Measurements from ENCODE around the gene DPEP2. TPM values are rescaled to one million over a fixed set of nuclear protein-coding genes. Genes with fewer than 3 reads are reported as not detected.

Gene DPEP2
- total and polyA plus RNA-seq, 7 experiments from 2014 or later = 26.7 to 159 (median 64.8) TPM

GRCh38 chr16:67943256-67943618 is 56.0 kb downstream of the DPEP2 start:
- H3K4me3 Mint-ChIP-seq = no peak overlapping the region
- H3K27ac ChIP-seq (ENCODE audit: low read depth, low read length) = no peak overlapping the region
- peaks cover 0 to 25% of the 10 kb centered on the region in 2 donors for H3K4me1 ChIP-seq (ENCODE audit: control insufficient read depth in 2 of 2, insufficient read depth in 2 of 2, low read length in 2 of 2)
- ATAC-seq (no peak), DNase-seq (no peak)
- ChIA-PET POLR2A (interaction anchor here (0.8 kb wide), 1 partner anchor 22 kb away, joined by 4 read pairs; no protein-coding TSS in a partner anchor), CTCF (no interaction called here)
- peaks cover 0 to 10% (median 0%) of the 10 kb centered on the region in 5 donors for H3K36me3 Mint-ChIP-seq
- no peaks in the 10 kb centered on the region for H3K9me3 ChIP-seq (ENCODE audit: control insufficient read depth in 2 of 3, low read length in 3 of 3)
- intact Hi-C loops (cut with micrococcal nuclease) = no loop called here
- no peak overlapping the region for H3K4me3 ChIP-seq (ENCODE audit: low read length)
- H3K27me3 ChIP-seq (ENCODE audit: control insufficient read depth in 2 of 2, insufficient read depth in 2 of 2, low read length in 2 of 2) = no peaks in the 10 kb centered on the region
- peaks cover 0 to 51% (median 0%) of the 10 kb centered on the region in 3 experiments for H3K36me3 ChIP-seq (ENCODE audit: control insufficient read depth in 2 of 3, insufficient read depth in 3 of 3, low read length in 3 of 3)
- no peaks in the 10 kb centered on the region for H3K9me3 Mint-ChIP-seq
- H3K4me1 Mint-ChIP-seq = peaks cover 17 to 32% (median 23%) of the 10 kb centered on the region in 7 donors
- no peak overlapping the region for H3K27ac Mint-ChIP-seq
- no peaks in the 10 kb centered on the region for H3K27me3 Mint-ChIP-seq

DNA sequence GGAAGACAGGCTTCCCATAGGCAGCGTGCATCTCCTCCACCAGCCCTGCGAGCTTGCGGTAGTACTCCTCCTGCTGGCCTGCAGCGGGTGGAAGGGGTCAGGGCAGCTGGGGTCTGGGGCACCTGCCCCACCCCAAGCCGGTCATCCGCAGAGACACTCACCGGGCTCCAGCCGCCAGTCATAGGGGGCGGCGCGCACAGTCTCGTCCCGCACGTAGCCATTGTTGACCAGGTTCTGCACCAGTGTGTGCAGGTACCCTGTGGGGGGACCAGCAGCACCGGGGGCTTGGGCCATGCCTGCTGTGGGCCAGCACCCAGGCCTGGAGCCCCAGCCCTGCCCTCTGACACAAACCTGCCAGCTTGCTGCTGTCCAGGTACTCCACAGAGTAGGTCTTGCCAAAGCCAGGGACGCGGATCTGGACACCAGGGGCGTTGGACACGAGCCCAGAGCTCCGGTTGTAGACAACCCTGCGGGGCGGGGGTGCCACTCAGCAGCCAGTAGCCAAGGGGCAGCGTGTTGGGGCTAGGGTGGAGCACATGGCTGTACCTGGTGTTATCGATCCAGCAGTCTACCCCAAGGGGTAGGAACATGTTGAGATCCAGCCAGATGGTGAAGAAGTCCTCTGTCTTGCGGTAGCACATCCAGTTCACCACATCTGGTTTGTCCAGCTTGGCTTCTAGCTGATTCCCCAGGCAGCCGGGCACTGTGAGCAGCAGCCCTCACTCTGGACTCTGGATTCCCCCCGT is 56.6 kb downstream of the DPEP2 start:
- H3K4me1 ChIP-seq (ENCODE audit: control insufficient read depth in 2 of 2, insufficient read depth in 2 of 2, low read length in 2 of 2) = peaks cover 0 to 25% of the 10 kb centered on the region in 2 donors
- POLR2A ChIA-PET = no interaction called here
- Mint-ChIP-seq H3K9me3 (no peaks in the 10 kb centered on the region), H3K4me3 (no peak overlapping the region), H3K4me1 (peaks cover 17 to 32% (median 22%) of the 10 kb centered on the region in 7 donors), H3K27me3 (no peaks in the 10 kb centered on the region), H3K36me3 (peaks cover 0 to 10% (median 0%) of the 10 kb centered on the region in 5 donors), H3K27ac (peak overlapping the region in 3 of 9 donors; percentile 5 to 71 (median 62))
- CTCF ChIA-PET = interaction anchor here (0.8 to 2.5 kb wide), 3 partner anchors 24 to 51 kb away, joined by 3 to 7 read pairs (median 4); no protein-coding TSS in a partner anchor
- H3K27ac ChIP-seq (ENCODE audit: low read depth, low read length) = no peak overlapping the region
- H3K9me3 ChIP-seq (ENCODE audit: control insufficient read depth in 2 of 3, low read length in 3 of 3) = no peaks in the 10 kb centered on the region
- DNase-seq (no peak), ATAC-seq (no peak)
- no peaks in the 10 kb centered on the region for H3K27me3 ChIP-seq (ENCODE audit: control insufficient read depth in 2 of 2, insufficient read depth in 2 of 2, low read length in 2 of 2)
- H3K36me3 ChIP-seq (ENCODE audit: control insufficient read depth in 2 of 3, insufficient read depth in 3 of 3, low read length in 3 of 3) = peaks cover 0 to 45% (median 0%) of the 10 kb centered on the region in 3 experiments
- intact Hi-C loops (cut with micrococcal nuclease) = no loop called here
- H3K4me3 ChIP-seq (ENCODE audit: low read length) = no peak overlapping the region

GRCh38 chr16:67942200-67942509 is 57.1 kb downstream of the DPEP2 start:
- Histone ChIP-seq H3K36me3 (ENCODE audit: control insufficient read depth in 2 of 3, insufficient read depth in 3 of 3, low read length in 3 of 3) (peaks cover 0 to 41% (median 0%) of the 10 kb centered on the region in 3 experiments), H3K27me3 (ENCODE audit: control insufficient read depth in 2 of 2, insufficient read depth in 2 of 2, low read length in 2 of 2) (no peaks in the 10 kb centered on the region), H3K9me3 (ENCODE audit: control insufficient read depth in 2 of 3, low read length in 3 of 3) (no peaks in the 10 kb centered on the region), H3K4me3 (ENCODE audit: low read length) (no peak overlapping the region), H3K27ac (ENCODE audit: low read depth, low read length) (no peak overlapping the region), H3K4me1 (ENCODE audit: control insufficient read depth in 2 of 2, insufficient read depth in 2 of 2, low read length in 2 of 2) (peaks cover 4 to 29% of the 10 kb centered on the region in 2 donors)
- Mint-ChIP-seq H3K4me3 (no peak overlapping the region), H3K4me1 (peaks cover 21 to 37% (median 26%) of the 10 kb centered on the region in 7 donors), H3K27me3 (no peaks in the 10 kb centered on the region), H3K9me3 (no peaks in the 10 kb centered on the region), H3K36me3 (peaks cover 0 to 11% (median 0%) of the 10 kb centered on the region in 5 donors), H3K27ac (peak overlapping the region in 7 of 9 donors; percentile 47 to 85 (median 74))
- POLR2A ChIA-PET = no interaction called here
- CTCF ChIA-PET = interaction anchor here (0.8 to 2.5 kb wide), 4 partner anchors 24 to 375 kb away, joined by 3 to 7 read pairs (median 4); no protein-coding TSS in a partner anchor
- intact Hi-C loops (cut with micrococcal nuclease) = no loop called here
- DNase-seq = peak in 4 of 9 donors; percentile 17 to 31 (median 24)
- peak; percentile 64 for ATAC-seq

GRCh38 chr16:67941469-67942199 is 57.6 kb downstream of the DPEP2 start:
- CTCF ChIA-PET = interaction anchor here (0.8 to 3.0 kb wide), 7 partner anchors 25 to 376 kb away, joined by 3 to 14 read pairs (median 6); partner anchors contain the start of gene NRN1L
- intact Hi-C loops (cut with micrococcal nuclease) = no loop called here
- Mint-ChIP-seq H3K4me3 (peak overlapping the region in 2 of 10 donors; percentile 12 to 14), H3K36me3 (peaks cover 0 to 15% (median 0%) of the 10 kb centered on the region in 5 donors), H3K9me3 (no peaks in the 10 kb centered on the region), H3K27me3 (no peaks in the 10 kb centered on the region), H3K4me1 (peaks cover 24 to 42% (median 30%) of the 10 kb centered on the region in 7 donors), H3K27ac (peak overlapping the region in 8 of 9 donors; percentile 60 to 88 (median 79))
- Histone ChIP-seq H3K9me3 (ENCODE audit: control insufficient read depth in 2 of 3, low read length in 3 of 3) (no peaks in the 10 kb centered on the region), H3K4me3 (ENCODE audit: low read length) (no peak overlapping the region), H3K36me3 (ENCODE audit: control insufficient read depth in 2 of 3, insufficient read depth in 3 of 3, low read length in 3 of 3) (peaks cover 0 to 36% (median 0%) of the 10 kb centered on the region in 3 experiments), H3K27me3 (ENCODE audit: control insufficient read depth in 2 of 2, insufficient read depth in 2 of 2, low read length in 2 of 2) (no peaks in the 10 kb centered on the region), H3K4me1 (ENCODE audit: control insufficient read depth in 2 of 2, insufficient read depth in 2 of 2, low read length in 2 of 2) (peaks cover 9 to 33% of the 10 kb centered on the region in 2 donors), H3K27ac (ENCODE audit: low read depth, low read length) (no peak overlapping the region)
- POLR2A ChIA-PET = interaction anchor here (0.5 to 1.7 kb wide), 5 partner anchors 55 to 399 kb away, joined by 3 to 4 read pairs (median 3); partner anchors contain the start of gene DPEP2
- DNase-seq = no peak
- ATAC-seq = no peak

- H3K9me3 Mint-ChIP-seq = no peaks in the 10 kb centered on the region
- H3K4me3 Mint-ChIP-seq = peak overlapping the region in 9 of 10 donors; percentile 51 to 76 (median 73)
- H3K27ac Mint-ChIP-seq = peak overlapping the region; percentile 23 to 95 (median 91)
- H3K27ac ChIP-seq (ENCODE audit: low read depth, low read length) = peak overlapping the region; percentile 68
- peaks cover 0 to 3% (median 0%) of the 10 kb centered on the region in 5 donors for H3K27me3 Mint-ChIP-seq
- no peak overlapping the region for H3K4me3 ChIP-seq (ENCODE audit: low read length)
- H3K36me3 Mint-ChIP-seq = peaks cover 0 to 17% (median 4%) of the 10 kb centered on the region in 5 donors
- H3K4me1 ChIP-seq (ENCODE audit: control insufficient read depth in 2 of 2, insufficient read depth in 2 of 2, low read length in 2 of 2) = peaks cover 9 to 33% of the 10 kb centered on the region in 2 donors
- peaks cover 26 to 45% (median 33%) of the 10 kb centered on the region in 7 donors for H3K4me1 Mint-ChIP-seq
- POLR2A ChIA-PET = interaction anchor here (0.6 to 1.7 kb wide), 8 partner anchors 48 to 134 kb away, joined by 3 to 6 read pairs (median 4); partner anchors contain the start of genes DDX28, DPEP2 and DUS2
- DNase-seq = no peak
- H3K36me3 ChIP-seq (ENCODE audit: control insufficient read depth in 2 of 3, insufficient read depth in 3 of 3, low read length in 3 of 3) = peaks cover 0 to 35% (median 0%) of the 10 kb centered on the region in 3 experiments
- no peak for ATAC-seq
- H3K9me3 ChIP-seq (ENCODE audit: control insufficient read depth in 2 of 3, low read length in 3 of 3) = no peaks in the 10 kb centered on the region
- H3K27me3 ChIP-seq (ENCODE audit: control insufficient read depth in 2 of 2, insufficient read depth in 2 of 2, low read length in 2 of 2) = no peaks in the 10 kb centered on the region
- CTCF ChIA-PET = interaction anchor here (0.6 to 3.0 kb wide), 7 partner anchors 26 to 404 kb away, joined by 3 to 14 read pairs (median 6); partner anchors contain the start of gene NRN1L
- intact Hi-C loops (cut with micrococcal nuclease) = no loop called here
These were observed 58.7 kb downstream of the DPEP2 start for GRCh38 chr16:67940446-67941089.
